Measurements from ENCODE around the gene NOX1. TPM values are rescaled to one million over a fixed set of nuclear protein-coding genes. Genes with fewer than 3 reads are reported as not detected.

The NOX1 gene
- total and polyA plus RNA-seq, 2 experiments from 2014 or later, result 3.1 to 6.7 TPM

- DNase-seq (ENCODE audit: low read depth in 1 of 2, low spot score in 1 of 2), result no peak
- Histone ChIP-seq H3K27me3 (no peaks in the 10 kb centered on the region), H3K9me3 (ENCODE audit: low read depth) (no peaks in the 10 kb centered on the region), H3K4me1 (ENCODE audit: low read depth) (peaks cover 10% of the 10 kb centered on the region), H3K27ac (no peak overlapping the region), H3K36me3 (no peaks in the 10 kb centered on the region), H3K4me3 (no peak overlapping the region)
- TF ChIP-seq, protein P1, sequence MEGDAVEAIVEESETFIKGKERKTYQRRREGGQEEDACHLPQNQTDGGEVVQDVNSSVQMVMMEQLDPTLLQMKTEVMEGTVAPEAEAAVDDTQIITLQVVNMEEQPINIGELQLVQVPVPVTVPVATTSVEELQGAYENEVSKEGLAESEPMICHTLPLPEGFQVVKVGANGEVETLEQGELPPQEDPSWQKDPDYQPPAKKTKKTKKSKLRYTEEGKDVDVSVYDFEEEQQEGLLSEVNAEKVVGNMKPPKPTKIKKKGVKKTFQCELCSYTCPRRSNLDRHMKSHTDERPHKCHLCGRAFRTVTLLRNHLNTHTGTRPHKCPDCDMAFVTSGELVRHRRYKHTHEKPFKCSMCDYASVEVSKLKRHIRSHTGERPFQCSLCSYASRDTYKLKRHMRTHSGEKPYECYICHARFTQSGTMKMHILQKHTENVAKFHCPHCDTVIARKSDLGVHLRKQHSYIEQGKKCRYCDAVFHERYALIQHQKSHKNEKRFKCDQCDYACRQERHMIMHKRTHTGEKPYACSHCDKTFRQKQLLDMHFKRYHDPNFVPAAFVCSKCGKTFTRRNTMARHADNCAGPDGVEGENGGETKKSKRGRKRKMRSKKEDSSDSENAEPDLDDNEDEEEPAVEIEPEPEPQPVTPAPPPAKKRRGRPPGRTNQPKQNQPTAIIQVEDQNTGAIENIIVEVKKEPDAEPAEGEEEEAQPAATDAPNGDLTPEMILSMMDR (IDR thresholded peaks at IDR 0.05; ENCODE audit: low read depth, low read length), result no peak
These were observed 5.9 kb downstream of the NOX1 start for GRCh38 chrX:100868273-100868672.

GRCh38 chrX:100864657-100865391 lies 9.3 kb downstream of the NOX1 start:
- H3K36me3 ChIP-seq, result no peaks in the 10 kb centered on the region
- no peaks in the 10 kb centered on the region for H3K9me3 ChIP-seq (ENCODE audit: low read depth)

DNA sequence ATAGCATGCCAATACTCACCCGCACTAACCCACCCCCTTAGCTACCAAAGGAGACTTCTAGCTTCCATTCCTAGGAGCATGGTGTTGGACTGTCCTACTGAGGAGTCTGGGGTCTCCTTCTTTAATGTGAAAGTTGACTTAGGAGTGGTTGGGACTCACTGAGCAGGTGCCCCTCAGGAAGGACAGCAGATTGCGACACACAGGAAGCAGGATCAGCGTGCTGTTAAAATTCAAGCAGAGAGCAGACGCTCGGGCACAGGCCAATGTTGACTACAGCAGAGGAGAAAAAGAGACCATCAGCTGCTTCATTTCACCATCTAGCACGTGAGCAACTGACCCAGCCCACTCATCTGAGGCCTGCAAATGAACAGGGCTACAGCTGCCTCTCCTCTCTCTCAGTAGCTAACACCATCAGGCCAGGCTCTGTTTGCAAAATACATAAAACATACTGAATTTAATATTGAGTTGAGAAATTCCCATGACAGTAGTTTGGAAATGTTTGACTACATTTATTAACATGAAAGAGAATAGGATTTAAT lies 10.8 kb downstream of the NOX1 start:
- TF ChIP-seq, protein P1 (IDR thresholded peaks at IDR 0.05; ENCODE audit: low read depth, low read length), result no peak
- no peak overlapping the region for H3K4me3 ChIP-seq
- H3K9me3 ChIP-seq (ENCODE audit: low read depth), result no peaks in the 10 kb centered on the region
- peaks cover 10% of the 10 kb centered on the region for H3K4me1 ChIP-seq (ENCODE audit: low read depth)
- peak in 1 of 2 donors; percentile 16 for DNase-seq (ENCODE audit: low read depth in 1 of 2, low spot score in 1 of 2)
- no peaks in the 10 kb centered on the region for H3K36me3 ChIP-seq
- H3K27me3 ChIP-seq, result no peaks in the 10 kb centered on the region
- H3K27ac ChIP-seq, result no peak overlapping the region

More at GRCh38 chrX:100864657-100865391, 9.3 kb downstream of the NOX1 start:
- peaks cover 10% of the 10 kb centered on the region for H3K4me1 ChIP-seq (ENCODE audit: low read depth)
- TF ChIP-seq, protein P1 (IDR thresholded peaks at IDR 0.05; ENCODE audit: low read depth, low read length), result no peak
- no peaks in the 10 kb centered on the region for H3K27me3 ChIP-seq
- H3K27ac ChIP-seq, result peak overlapping the region; percentile 81
- DNase-seq (ENCODE audit: low read depth in 1 of 2, low spot score in 1 of 2), result peak; percentile 10 to 34
- H3K4me3 ChIP-seq, result no peak overlapping the region

DNA sequence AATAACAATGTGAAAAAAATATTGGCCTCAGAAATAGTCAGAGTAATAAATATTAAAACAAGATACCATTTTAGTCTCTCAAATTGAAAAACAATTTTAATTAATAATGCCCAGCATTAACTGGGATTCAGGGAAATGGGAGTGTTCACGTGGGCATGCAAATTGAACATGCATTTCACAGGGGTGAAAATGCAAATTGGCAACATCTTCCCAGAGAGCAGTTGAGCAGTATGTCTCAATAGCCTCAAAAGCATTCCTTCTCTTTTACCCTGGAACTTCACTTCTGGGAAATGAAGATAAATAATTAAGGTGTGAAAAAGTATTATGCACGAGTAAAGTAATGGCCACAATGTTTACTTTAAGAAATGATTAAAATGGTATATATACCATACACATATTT lies 21.3 kb downstream of the NOX1 start:
- no peaks in the 10 kb centered on the region for H3K9me3 ChIP-seq (ENCODE audit: low read depth)
- no peaks in the 10 kb centered on the region for H3K27me3 ChIP-seq
- TF ChIP-seq, protein P1 (IDR thresholded peaks at IDR 0.05; ENCODE audit: low read depth, low read length), result no peak
- H3K4me3 ChIP-seq, result no peak overlapping the region
- no peak overlapping the region for H3K27ac ChIP-seq
- DNase-seq (ENCODE audit: low read depth in 1 of 2, low spot score in 1 of 2), result no peak
- no peaks in the 10 kb centered on the region for H3K4me1 ChIP-seq (ENCODE audit: low read depth)
- H3K36me3 ChIP-seq, result no peaks in the 10 kb centered on the region

DNA sequence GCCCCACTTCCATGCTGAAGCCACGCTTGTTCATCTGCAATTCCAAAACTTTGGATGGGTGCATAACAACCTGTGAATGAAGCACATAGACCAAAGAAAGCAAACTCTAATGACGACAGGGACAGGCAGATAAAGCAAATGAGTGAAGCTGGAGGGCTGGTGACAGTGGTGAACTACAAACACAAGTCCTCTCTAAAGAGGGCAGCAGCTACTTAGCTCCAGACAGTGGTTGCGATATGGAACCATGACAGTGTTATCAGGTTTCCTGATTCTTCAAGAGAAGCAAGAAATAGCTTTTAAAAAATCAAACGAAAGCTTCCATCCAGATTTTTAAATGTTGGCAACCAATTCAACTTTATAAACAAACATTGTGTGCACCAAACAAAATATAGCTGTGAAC lies 23.8 kb downstream of the NOX1 start:
- DNase-seq (ENCODE audit: low read depth in 1 of 2, low spot score in 1 of 2), result no peak
- Histone ChIP-seq H3K27ac (no peak overlapping the region), H3K4me1 (ENCODE audit: low read depth) (no peaks in the 10 kb centered on the region), H3K27me3 (no peaks in the 10 kb centered on the region), H3K4me3 (no peak overlapping the region), H3K9me3 (ENCODE audit: low read depth) (no peaks in the 10 kb centered on the region), H3K36me3 (no peaks in the 10 kb centered on the region)
- TF ChIP-seq, protein P1 (IDR thresholded peaks at IDR 0.05; ENCODE audit: low read depth, low read length), result no peak

Data from cardiac muscle cell (in vitro differentiated cells and primary cell).